Pericardium fibroblast (primary cell): ENCODE measurements around the gene KRT75. TPM values are rescaled to one million over a fixed set of nuclear protein-coding genes. Genes with fewer than 3 reads are reported as not detected.

Source experiments
- total RNA-seq: library from RNA; depleted of rRNA; stranded (reverse); fragments of >200 nt; gene quantifications from 2 replicates; pipeline ENCODE4 v1.2.3, GENCODE V29; 2015

KRT75 gene
- total RNA-seq: not detected in 2 replicates

GRCh38 chr12:52434081-52434733 lies at the start of gene KRT75:
Gene KRT75 (minus strand): TSS chr12:52434371. CDS start chr12:52434304, 67 bp downstream.

DNA sequence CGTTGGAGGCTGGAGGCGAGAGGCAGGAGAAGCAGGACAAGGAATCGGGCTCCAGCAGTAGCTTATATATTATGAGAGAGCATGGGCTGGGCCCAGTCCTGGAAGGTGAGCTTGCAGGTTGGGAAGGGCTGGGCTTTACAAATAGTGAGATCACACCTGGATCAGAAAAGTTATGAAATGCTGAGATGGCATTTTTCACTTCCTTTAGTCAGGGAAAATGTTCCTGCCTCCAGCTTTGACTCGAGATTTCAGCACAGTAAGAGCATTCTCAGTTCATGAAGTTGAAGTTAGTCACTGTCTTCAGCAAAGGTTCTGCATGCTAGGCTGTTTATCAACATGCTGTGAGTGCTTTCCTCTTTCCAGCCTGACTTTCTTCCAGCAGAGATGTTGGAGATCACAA lies 39.6 kb upstream of the KRT75 start, which contains the start of gene KRT6C:
Gene KRT6C, minus strand, starts transcription at position 38 of the 400 bp plus-strand sequence. CDS start 68 bp downstream, outside the sequence.

GRCh38 chr12:52452101-52452500 lies 17.9 kb upstream of the KRT75 start, which contains the start of gene KRT6B:
Gene KRT6B (minus strand): TSS chr12:52452146. CDS start chr12:52452078, 68 bp downstream.

DNA sequence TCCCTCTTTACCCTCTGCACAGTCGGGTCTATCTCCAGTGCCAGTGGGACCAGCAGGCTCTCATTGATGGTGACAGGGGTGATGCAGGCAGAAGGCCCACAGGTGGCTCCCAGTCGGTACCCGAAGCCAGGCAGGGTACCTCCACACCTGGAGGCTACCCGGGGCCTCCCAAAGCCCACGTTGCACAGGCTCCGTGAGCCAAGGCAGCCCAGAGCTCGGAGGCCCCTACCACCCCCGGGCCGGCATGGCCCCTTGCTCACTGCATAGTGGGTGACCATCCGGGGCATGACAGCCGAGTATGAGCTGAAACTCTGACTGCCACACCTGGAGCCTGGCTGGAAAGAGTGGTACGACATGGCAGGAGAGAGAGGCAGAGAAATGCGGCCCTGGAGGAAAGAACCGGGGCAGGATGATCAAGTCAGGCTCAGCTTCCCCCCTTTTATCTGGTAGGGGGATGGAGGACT lies 28.2 kb downstream of the KRT75 start, which contains the start of gene KRT82:
Gene KRT82, minus strand, starts transcription at position 414 of the 464 bp plus-strand sequence. Its CDS starts 58 bp downstream, at position 356.

DNA sequence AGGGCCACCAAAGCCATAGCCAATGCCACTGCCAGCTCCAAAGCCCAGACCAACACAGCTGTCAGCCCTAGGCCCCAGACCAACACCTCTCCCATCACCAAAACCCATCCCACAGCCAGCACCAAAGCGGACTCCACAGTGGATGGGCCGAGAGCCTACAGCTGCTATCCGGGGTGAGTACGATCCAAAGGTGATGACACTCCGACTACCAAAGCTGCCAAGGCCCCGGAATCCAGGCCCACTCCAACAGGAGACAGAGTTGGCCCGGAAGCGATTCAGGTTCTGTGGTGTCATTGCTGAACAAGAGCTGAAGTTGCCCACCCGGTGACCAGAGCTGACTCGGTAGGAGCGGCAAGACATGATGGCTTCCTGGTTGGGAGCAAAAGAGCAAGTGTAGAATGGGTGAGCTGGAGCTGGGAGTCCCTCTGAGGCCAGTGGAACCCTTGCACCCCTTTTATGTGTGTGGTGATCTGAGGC lies 48.9 kb downstream of the KRT75 start, which contains the start of gene KRT84:
Gene KRT84, minus strand, starts transcription at position 427 of the 477 bp plus-strand sequence. Its CDS starts 67 bp downstream, at position 360.

Other genes with a start within 250 kb of the KRT75 start
- 0.09 and 0.35 TPM in 2 replicates for gene KRT80, start 242.4 kb downstream of the KRT75 start, total RNA-seq
- gene KRT7, start 201.1 kb downstream of the KRT75 start, total RNA-seq: 5.2 and 118 TPM in 2 replicates
- gene KRT86, start 159.7 kb downstream of the KRT75 start, total RNA-seq: under 0.01 TPM in 1 of 2 replicates, not detected in the other
- gene KRT81, start 142.8 kb downstream of the KRT75 start, total RNA-seq: not detected in 2 replicates
- not detected in 2 replicates for gene KRT83, start 113.0 kb downstream of the KRT75 start, total RNA-seq
- gene KRT85, start 66.9 kb downstream of the KRT75 start, total RNA-seq: not detected in 2 replicates
- 0.09 TPM in 1 of 2 replicates, not detected in the other for gene KRT84, start 48.7 kb downstream of the KRT75 start, total RNA-seq
- not detected in 2 replicates for gene KRT82, start 28.0 kb downstream of the KRT75 start, total RNA-seq
- not detected in 2 replicates for gene KRT6B, start 17.8 kb upstream of the KRT75 start, total RNA-seq
- gene KRT6C, start 39.4 kb upstream of the KRT75 start, total RNA-seq: not detected in 2 replicates
- 0.17 and 1.4 TPM in 2 replicates for gene KRT6A, start 58.9 kb upstream of the KRT75 start, total RNA-seq
- gene KRT5, start 86.0 kb upstream of the KRT75 start, total RNA-seq: 0.82 TPM in 1 of 2 replicates, not detected in the other
- gene KRT71, start 118.8 kb upstream of the KRT75 start, total RNA-seq: not detected in 2 replicates
- not detected in 2 replicates for gene KRT74, start 139.5 kb upstream of the KRT75 start, total RNA-seq
- not detected in 2 replicates for gene KRT72, start 167.1 kb upstream of the KRT75 start, total RNA-seq
- not detected in 2 replicates for gene KRT73, start 184.2 kb upstream of the KRT75 start, total RNA-seq
- not detected in 2 replicates for gene KRT2, start 217.8 kb upstream of the KRT75 start, total RNA-seq
- not detected in 2 replicates for gene KRT1, start 246.0 kb upstream of the KRT75 start, total RNA-seq